Measurements from ENCODE around the gene TRIM38.

The TRIM38 gene

GRCh38 chr6:26027491-26028211, 65.0 kb downstream of the TRIM38 start:
- no peak for DNase-seq (ENCODE audit: low spot score)

- no peak for DNase-seq (ENCODE audit: low spot score)
Measured at GRCh38 chr6:26028212-26028745, 65.7 kb downstream of the TRIM38 start.

- no peak for DNase-seq (ENCODE audit: low spot score)
Measured at GRCh38 chr6:26028746-26029569, 66.4 kb downstream of the TRIM38 start.

DNA sequence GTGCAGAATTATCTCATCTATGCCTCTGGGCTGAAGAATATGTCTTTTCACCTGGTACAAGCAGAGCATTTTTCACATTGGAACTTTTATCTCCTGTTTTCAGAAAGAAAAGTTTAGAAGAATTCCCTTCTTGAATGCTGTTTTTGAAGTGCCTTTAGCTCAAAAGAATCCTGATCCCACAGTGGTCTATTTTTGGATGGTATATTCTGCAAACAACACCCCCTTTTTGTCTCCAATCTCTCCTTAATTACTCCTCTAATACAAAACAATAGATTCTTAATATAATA, 66.9 kb downstream of the TRIM38 start:
- DNase-seq (ENCODE audit: low spot score): no peak

- DNase-seq (ENCODE audit: low spot score): no peak
Measured at GRCh38 chr6:26029857-26030653, 67.5 kb downstream of the TRIM38 start.

- no peak for DNase-seq (ENCODE audit: low spot score)
Measured at GRCh38 chr6:26030716-26031115, 68.1 kb downstream of the TRIM38 start.

GRCh38 chr6:26031151-26031594, 68.6 kb downstream of the TRIM38 start:
- DNase-seq (ENCODE audit: low spot score): peak; percentile 13

- DNase-seq (ENCODE audit: low spot score): peak; percentile 95
Measured at GRCh38 chr6:26031595-26032339, 69.2 kb downstream of the TRIM38 start.

DNA sequence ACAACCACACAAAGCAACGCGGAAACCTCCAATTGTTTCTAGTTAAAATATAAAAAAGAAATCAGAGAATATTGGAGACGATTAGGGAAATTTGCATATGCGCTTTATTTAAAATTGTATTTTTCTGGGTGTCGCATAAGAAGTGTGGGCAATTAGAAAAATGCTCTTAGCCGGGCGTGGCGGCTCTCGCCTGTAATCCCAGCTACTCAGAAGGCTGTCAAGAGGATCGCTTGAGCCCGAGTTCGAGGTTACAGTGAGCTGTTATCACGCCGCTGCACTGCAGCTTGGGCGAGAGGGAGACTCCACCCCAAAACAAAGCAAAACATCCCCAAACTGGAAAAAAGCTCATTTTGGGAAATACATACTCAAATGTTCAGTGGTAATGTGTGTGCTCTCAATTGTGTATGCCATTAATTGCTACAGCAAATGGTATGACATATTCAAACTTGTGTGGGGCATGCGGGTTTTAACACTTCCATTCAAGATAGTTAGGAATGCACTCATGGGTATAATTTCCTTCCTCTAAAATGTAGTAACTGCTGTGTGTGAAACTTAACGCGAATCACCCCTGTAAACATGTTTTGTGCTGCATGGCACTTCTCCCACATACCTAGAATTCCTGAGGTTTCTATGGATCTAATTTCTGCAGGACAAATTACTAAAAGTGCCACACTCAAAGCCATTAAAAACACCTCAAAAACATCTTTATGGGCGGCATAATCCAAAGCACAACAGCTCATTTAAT, 69.9 kb downstream of the TRIM38 start:
- DNase-seq (ENCODE audit: low spot score): peak; percentile 36

- DNase-seq (ENCODE audit: low spot score): peak; percentile 91
Measured at GRCh38 chr6:26033085-26033940, 70.7 kb downstream of the TRIM38 start.

DNA sequence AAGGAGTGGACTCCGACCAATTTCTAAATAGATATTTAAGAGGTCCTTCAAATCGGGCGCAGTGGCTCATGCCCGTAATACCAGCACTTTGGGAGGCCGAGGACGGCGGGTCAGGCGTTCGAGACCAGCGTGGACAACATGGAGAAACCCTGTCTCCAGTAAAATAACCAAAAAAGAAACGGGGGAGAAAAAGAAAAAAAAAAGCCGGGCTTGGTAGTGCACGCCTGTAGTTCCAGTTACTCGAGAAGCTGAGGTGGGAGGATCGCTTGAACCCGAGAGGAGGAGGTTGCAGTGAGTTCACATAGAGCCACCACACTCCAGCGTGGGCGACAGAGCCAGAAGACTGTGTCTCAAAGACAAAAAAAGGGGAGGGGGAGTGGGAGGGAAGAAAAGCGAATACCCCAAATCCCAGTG, 71.3 kb downstream of the TRIM38 start:
- DNase-seq (ENCODE audit: low spot score): no peak

DNA sequence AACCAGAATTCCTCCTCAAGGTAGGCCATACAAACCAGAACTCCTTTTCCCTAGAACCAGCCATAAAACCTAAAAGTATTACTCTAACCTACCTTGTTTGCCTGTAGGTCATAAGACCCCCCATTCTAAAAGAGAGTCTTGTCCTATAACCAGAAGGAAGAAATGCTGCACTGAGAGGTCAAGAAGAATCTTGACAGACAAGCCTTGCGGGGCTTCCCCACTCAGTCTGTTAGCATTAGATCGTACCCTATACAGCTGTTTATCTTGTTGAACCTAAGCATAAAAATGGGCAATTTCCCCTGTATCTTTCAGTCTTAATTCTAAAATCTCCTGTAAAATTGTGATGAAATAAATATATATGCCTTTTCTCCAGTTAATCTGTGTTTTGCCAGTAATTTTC, 72.3 kb downstream of the TRIM38 start:
- DNase-seq (ENCODE audit: low spot score): no peak

All from kidney capillary endothelial cell (primary cell).